HG02678 (cell line): ENCODE measurements around the gene DYRK2.
"Not testable (repeated sequence)": the region's sequence is repeated elsewhere in the genome, so short reads cannot be mapped to it uniquely, and the experiment has no call there.

ENCODE experiments used
- ATAC-seq: cut with Tn5 transposase; IDR thresholded peaks from one replicate; pipeline ENCODE4 v1.9.1; 2021; ENCODE audit warnings: mild to moderate bottlenecking, moderate library complexity; ENCODE audit not compliant: unreplicated experiment

Gene DYRK2

DNA sequence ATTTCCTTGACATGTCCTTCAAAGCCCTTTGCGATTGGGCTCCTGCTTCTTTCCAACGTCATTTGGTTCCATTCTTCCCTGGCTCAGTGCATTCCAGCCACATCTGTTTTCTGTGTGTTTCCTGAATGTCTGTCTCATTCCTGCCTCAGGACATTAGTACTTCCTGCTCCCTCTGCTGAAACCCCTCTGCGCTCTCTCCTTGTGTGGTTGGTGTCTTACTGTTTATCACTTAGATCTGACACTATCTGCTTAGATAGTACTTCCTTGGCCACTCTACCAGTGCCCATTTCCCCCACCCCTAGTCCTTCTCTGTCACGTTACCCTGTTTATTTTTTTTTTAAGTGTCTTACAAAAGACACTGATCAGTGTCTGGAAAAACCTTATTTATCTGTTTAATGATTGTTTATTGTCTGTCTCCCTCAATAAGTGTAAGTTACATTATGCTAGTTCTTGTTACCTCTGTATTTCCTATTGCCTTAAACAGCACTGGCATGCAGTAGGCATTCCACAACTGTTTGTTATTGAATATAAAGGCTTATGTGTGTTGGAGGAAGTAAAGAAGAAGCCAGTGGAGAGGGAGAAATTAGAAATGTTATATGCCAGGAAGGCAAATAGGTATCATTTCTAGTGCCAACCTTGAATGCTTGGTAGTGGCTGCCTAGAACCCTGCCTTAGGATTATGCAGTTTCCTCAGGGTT, 21.5 kb downstream of the DYRK2 start:
- ATAC-seq, result no peak

DNA sequence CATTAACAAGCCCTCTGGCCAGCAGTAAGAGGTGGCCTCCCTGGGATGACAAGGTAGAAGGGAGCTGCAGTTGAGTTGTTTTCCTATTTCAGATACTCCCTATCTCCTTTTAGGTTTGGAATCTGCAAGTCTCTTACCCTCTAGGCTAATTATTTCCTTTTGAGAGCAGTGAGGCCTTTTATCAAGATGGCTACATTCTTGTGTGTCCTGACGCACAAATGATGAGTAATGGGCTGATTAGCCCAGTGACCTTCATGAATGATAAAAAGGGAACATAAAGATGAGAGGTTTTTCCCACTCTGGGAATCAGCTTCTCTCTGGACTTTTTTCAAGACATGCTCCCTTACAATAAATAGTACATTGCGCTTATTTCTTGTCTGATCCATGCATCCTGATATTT, 22.9 kb downstream of the DYRK2 start:
- no peak for ATAC-seq

DNA sequence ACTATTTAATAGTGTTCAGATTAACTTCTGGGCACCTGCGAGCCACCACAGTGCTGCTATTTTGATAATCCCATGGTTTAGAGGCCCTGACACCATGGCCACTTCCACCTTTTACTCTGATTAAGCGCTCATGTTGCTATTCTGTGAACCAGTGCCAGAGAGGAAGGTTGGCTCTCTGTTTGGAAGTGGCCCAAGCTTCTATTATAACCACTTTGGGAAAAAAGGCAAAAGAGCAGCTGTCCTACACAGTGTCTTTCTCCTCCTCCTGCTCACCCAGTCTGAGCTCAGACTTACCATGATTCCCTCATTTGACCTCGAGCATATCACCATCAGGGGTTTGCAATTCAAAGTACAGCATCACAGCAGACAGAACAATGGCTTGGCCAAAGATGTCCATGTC, 23.3 kb downstream of the DYRK2 start:
- no peak for ATAC-seq

DNA sequence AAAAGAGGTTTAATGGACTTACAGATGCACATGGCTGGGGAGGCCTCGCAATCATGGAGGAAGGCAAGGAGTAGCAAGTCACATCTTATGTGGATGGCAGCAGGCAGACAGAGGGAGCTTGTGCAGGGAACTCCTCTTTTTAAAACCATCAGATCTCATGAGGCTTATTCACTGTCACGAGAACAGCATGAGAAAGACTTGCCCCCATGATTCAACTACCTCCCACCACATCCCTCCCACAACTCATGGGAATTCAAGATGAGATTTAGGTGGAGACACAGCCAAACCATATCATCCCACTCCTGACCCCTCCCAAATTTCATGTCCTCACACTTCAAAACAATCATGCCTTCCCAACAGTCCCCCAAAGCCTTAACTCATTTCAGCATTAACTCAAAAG, 24.0 kb downstream of the DYRK2 start:
- not testable (repeated sequence) for ATAC-seq

DNA sequence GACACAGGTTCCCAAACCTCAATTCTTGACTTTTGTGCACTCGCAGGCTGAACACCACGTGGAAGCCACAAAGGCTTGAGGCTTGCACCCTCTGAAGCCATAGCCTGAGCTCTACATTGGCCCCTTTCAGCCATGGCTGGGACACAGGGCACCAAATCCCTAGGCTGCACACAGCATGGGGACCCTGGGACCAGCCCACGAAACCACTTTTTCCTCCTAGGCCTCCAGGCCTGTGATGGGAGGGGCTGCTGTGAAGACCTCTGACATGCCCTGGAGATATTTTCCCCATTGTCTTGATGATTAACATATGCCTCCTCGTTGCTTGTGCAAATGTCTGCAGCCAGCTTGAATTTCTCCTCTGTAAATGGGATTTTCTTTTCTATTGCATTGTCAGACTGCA, 25.0 kb downstream of the DYRK2 start:
- ATAC-seq, result not testable (repeated sequence)

DNA sequence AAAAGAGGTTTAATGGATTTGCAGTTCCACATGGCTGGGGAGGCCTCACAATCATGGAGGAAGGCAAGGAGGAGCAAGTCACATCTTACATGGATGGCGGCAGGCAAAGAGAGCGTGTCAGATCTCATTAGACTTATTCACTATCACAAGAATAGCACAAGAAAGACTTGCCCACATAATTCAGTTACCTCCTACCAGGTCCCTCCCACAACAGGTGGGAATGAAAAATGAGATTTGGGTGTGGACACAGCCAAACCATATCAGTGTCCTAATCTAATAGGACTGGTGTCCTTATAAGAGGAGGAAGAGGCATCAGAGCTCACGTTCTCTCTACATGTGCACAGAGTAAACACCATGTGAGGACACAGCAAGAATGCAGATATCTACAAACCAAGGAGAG, 25.9 kb downstream of the DYRK2 start:
- ATAC-seq, result no peak

DNA sequence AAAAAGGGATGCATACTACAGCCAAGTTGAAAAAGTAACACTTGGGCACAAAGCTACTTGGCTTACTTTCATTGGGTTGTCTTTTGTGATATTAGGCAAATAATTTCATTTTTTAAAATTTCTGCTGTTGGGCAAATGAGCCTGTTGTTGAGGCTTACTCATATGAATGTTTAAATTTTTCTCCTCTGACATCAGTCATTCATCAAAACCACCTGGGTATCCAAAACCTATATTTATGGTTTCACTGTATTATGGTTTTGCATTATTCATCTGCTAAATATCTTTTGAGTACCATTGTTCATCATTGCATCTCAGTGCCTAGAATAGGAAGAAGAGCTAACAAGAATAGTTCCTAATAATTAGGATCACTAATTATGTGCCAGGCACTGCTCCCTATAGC, 28.1 kb downstream of the DYRK2 start:
- no peak for ATAC-seq

DNA sequence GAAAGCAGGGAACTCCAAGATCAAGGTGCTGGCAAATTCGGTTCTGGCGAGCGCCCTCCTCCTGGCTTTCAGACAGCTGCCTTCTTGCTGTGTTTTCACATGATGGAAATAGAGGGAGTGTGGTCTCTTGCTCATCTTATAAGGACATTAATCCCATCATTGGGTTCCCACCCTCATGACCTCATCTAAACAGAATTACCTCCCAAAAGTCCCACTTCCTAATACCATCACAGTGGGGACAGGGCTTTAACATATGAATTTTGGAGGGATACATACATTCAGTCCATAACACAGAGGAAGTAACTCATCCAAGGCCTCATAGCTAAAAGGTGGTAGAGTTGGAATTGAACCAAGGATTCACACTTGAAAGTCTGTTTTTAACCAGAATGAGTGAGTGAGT, 28.6 kb downstream of the DYRK2 start:
- ATAC-seq, result no peak

DNA sequence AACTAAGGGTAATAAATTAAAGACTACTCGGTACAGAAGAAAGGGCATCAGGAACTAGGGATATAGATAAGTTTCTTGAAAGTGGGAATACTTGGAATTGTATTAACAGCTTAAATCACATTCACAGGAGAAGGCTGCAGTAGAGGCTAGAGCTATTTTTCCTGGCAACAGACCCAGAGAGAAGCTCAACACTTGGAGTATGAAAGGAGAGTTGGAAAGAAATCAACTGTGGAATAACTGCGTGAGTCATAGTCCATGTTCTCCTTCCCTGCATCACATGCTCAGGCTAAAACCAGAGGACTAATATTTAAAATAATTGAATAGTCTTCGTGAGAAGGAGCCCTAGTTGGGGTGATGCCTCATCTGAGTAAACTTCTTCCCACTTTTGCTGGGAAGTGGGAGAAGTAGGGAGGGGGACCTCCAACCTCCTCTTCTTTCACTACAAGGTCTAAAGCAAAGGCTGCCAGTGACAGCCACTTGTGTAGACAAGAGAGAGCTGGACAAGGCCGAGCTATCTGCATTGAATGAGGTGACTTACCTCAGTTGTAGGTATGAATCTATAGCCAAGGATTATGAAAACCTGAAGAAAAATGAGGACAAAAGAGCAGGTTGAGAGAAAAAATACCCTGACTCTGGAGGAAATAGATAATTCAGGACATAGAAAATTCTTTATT, 32.7 kb downstream of the DYRK2 start:
- ATAC-seq, result no peak

DNA sequence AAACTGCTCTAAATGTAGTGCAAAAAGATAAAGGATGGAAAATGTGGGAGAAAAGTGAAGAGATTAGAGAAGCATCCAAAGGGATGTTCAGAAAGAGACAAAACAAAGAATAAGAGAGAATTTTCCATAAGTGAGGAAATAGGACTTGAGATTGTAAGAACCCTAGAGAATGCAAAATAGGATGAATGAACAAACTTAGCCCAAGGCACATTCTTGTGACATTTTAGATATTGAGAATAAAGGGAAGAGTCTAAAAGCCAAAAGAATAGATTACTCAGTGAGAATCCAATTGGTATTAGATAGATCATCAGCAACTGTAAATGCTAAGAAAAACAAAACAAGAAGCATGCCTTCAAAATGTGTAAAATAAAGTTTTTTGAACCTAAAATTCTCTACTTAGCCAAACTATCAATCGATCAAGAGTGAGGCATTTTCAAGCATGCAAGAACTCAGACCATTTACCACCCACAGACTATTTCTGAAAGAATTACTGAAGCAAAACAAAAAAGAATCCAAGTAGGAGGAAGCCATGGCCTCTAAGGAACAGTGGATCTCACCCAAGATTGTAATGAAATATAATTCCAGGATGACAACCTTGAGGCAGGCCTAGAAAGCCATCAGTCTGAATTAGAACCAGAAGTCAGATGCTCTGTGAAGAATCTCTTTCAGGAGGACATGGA, 33.5 kb downstream of the DYRK2 start:
- ATAC-seq, result no peak

DNA sequence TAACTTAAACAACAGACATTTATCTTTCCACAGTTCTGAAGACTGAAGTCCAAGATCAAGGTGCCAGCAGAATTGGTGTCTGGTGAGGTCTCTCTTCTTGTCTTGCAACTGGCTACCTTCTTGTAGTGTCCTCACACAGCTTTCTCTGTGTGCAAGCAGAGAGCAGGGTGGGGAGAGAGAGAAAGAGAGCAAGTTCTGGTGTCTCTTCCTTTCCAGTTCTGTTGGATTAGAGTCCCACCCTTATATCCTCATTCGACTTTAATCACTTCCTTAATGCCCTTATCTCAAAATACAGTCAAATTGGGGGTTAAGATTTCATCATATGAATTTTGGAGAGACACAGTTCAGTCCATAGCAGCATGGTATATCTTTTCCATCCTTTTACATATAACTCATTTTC, 40.8 kb downstream of the DYRK2 start:
- no peak for ATAC-seq

DNA sequence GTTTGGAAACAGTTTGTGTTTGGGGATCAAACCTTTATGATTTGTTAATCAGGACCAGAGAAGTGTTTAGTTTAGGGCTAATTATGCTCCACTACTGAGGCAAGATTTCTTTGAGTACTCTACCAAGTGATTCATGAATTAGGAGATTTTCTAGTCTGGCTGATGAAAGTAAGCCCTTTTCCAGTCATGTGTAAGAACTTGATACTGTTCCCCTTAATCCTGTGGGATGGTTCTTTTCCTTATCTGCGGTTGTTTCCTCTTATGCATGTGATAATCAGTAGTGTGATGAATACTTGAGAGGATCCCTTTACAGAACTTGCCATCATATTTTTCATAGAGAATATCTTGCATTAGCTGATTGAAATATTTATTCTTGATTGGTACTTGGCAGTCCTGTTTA, 42.1 kb downstream of the DYRK2 start:
- ATAC-seq, result no peak

DNA sequence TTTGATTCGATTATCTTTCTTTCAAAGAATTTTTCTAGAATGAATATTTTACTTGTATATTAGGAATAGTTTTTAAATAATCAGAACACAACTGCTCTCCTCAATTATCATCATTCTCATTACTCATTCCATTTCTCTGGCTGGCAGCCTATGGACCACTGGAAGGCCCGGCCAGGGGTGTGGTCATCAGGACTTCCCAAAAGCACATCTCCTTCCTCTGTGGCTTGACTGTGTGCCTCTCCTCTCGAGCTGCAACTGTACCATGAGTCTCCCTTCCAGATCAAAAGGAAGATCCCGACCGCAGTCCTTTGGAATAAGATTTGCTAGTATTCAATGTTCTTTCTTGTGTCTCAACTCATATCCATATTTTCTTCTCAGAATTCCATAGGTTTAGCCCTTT, 42.7 kb downstream of the DYRK2 start:
- no peak for ATAC-seq

DNA sequence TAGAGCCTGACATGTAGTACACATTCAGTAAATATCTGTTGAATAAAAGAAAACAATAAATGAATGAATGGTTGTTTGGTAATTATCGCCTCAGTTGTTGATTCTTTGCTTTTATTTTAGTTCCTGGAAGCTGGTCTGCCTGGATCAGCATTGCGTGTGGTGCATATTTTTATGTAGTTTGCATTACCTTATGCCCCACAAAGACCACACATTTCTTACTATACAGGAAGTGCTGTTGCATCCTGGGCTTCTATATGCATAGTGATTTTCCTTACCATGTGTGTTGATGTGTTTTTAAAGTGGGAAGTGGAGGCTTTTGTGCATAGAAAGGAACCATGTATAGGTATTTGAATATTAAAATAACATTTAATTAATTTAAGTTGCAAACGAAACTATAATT, 43.6 kb downstream of the DYRK2 start:
- ATAC-seq, result no peak

DNA sequence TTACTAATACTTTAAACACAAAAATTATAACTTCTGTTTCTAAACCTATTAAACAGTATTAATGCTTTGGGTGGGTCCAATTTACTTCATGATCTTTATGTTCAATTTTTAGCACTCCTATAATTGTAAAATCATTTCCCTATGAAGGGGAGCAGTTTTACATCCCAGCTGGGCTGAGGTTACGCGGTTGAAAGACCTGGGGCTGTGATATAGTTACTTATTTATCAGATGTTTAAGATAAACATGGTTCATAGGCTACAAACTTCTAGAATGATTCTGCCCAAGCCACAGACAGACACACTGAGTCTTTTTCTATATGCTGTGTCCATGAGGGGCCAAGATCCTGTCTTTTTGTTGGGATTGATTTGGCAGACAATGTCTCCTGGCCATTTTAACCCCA, 44.4 kb downstream of the DYRK2 start:
- ATAC-seq, result peak; percentile 65

DNA sequence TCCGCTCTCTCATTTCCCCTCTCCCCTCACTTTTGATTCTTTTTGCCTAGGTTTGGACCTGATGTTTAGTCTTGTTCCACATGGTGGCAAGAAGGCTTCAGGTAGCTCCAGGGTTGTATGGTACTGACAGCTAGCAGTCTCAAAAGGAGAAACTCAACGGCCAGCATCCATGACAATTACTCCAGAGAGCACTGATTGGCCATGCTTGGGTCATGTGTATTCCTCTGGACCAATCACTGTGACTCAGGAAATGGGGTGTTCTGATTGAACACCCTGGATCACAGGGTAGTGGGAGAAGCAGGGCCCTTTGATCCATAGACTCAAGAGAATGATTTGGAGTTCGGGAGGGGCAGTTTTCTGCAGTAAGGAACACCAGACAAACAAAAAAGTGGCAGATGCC, 45.3 kb downstream of the DYRK2 start:
- ATAC-seq, result no peak

DNA sequence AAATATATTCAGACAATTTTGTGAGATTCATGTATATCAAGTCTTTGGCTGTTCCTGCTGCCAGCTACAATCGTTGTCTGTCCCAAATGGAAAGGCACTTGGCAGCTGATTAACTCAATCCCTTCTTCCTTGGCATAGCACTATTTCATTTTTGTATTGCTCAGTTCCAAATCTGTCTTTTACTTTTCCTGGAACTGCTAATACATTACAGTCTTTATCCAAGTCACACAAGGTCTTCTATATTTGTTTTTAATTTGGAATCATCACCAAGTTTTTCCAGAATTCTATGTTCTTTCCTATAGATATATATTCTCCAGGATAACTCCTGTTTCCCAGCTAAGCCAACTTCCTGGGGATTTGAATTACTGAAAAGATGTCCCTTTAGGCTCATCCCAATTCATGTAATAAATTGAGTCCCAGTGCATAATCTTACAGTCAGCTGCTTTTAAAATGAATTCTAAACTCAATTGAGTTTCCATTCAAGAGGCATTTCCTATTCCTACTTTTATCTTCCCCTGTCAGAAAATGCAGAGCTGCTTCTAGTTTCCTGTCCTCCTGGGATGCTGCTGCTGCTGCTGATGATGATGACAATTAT, 45.9 kb downstream of the DYRK2 start:
- no peak for ATAC-seq

DNA sequence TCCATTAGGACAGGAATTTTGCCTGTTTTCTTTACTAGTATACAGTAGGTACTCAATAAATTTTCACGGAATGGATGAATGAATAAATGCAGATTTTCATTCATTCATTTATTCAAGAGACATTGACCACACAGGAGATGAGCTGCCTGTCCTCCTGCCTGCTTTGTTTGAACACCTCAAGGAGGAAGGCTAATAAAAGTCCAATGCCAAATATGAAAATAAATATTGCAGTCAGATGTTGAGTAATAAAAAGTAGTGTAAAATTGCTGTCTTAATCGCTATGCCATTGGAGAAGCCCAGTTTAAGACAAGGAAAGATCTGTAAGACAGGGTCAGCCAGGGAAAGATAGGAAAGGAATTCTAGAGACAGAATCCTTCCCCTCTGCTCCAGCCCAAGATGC, 47.4 kb downstream of the DYRK2 start:
- no peak for ATAC-seq

DNA sequence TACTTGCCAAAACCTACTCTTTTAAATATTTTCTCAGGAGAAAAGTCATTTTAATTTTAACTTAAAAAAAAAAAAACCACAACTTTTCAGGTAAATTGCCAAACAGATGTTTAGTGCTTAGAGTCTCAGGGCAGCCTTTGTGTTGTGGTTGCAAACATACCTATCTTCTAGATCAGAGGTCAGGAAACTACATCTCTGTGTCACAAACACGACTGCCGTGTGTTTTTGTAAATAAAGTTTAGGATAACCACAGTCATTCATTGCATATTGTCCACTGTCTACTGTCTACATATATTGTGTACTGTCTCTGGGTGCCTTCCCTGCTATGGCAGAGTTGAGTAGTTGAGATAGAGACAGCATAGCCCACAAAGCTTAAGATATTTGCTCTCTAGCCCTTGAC, 48.9 kb downstream of the DYRK2 start:
- ATAC-seq, result no peak

DNA sequence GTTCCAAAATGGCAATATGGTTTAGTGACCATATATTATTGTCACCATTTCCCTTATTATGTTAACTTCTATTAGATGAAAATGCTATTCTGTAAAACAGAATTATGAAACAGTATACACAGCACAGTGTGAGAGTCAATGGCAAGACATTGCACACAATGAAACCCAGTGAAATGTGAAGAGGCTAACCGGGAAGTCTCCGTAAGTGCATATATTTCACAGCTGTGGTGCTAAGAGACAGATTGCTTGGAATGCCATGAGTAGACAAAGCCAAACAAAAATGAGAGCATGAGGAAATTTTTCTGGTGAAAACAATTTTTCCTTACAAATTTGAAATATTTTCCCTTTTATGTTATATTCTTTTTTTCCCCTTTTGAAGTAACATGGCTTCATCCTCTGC, 49.4 kb downstream of the DYRK2 start:
- no peak for ATAC-seq

DNA sequence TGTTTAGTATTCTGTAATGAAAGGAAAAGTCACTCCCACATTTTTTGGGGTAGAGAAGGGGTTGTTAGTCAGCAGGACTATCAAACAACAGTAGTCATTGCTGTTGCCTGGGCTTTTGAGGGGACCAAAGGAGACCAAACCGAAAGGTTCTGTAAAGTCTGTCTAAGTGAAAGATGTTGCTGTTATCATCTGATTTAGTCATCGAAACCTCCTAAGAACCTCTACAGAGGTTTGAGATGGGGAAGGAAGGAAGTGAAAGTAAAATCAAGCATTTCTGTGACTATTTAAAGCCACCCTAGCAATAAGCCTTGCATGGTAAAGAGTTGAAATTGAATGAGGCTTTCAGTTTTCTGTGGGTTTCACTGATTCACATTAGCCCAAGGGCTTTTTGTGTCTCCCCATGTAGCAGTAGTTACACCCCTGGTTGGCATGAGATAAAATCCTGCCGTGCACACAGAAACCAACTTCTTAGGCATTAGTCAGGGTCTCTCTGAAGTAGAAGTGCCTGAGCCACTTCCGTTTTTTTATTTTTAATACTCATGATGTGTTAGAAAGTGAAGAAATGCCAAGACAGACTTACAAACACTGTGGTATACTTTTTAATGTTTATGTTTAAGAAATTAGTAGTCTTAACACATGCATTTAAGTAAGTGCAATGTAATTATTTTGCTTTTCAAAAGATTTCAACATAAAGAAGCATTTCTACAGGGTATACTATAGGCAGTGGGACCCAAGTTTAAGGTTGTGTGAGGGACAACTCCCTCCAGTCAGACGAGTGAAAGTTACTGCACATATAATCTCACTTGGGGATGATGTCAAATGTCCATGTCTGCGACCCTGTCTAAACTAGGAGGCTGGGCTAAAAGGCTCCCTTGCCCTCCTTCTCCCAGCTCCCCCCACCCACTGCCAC, 50.4 kb downstream of the DYRK2 start:
- ATAC-seq, result peak; percentile 91
